Sciatic nerve (tissue), 2 donors: ENCODE results near the gene SERGEF. TPM values are rescaled to one million over a fixed set of nuclear protein-coding genes. Genes with fewer than 3 reads are reported as not detected.

Source experiments
- ATAC-seq: fragments of 200-7000 bp; cut with Tn5 transposase; one replicate; pipeline ENCODE4 v1.9.1; 2020; ENCODE audit warnings: mild to moderate bottlenecking, moderate library complexity
- DNase-seq: peaks from one replicate; pipeline ENCODE4 v3.0.0-alpha.2; 2020; ENCODE audit warnings: low spot score
- intact Hi-C: fragments of 100-400 bp; cut with DNase I; formaldehyde crosslinking; loops from one replicate; pipeline ENCODE4 v1.14.2; 2022
- total RNA-seq: library from RNA; stranded (reverse); fragmentation: NEBNext Ultra II Directional; extraction: Animal tissue kit (Norgen Biotek cat#: 25700); gene quantifications from one replicate; pipeline ENCODE4 v1.2.1, GENCODE V29; 2021
- donor health status: DM: no; HTN: no; CAD: no.
- donor health status: DM: no; HTN: no; CAD: no.

Gene SERGEF
- total RNA-seq, 1 donor from 2014 or later = 44.1 TPM

DNA sequence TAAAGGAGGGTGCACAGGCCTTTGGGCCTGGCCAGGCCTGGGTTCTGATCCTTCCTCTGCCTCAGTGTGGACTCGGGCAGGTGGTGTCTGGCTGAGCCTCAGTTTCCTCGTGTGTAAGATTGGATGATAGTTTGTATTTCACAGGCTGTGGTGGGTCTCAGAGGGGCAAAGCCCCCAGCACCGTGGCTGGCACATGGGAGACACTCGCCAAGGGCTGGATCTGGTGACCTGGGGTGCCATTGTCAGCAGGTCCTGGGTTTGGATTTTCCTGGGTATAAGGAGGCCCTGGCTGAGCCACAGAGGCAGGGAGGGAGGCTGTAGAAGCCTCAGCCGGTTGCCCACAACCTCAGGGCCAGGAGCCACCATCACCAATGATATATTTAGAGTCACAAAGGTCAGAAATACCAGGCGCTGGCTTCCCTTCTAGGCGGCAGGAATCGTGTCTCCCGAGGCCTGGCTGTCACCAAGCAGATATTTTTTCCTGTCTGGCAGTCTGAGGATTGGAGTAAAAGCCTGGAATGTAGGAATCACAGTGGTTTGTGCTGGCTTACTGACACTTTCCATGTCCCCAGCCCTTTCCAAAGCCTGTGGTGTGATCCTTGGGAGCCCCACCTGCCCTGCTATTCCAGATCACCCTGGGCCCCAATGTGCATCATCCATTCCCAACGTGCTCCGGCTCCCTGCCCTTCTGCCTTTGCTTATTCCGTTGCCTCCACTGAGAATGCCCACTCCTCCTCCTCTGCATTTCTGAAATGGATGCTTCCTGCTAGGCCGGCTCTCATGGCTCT is 262.6 kb downstream of the SERGEF start:
- no peak for DNase-seq
- intact Hi-C loops = no loop called here
- no peak for ATAC-seq

GRCh38 chr11:17748761-17749721 is 263.8 kb downstream of the SERGEF start:
- peak; percentile 33 for DNase-seq
- intact Hi-C loops = no loop called here
- no peak for ATAC-seq

GRCh38 chr11:17748044-17748443 is 264.8 kb downstream of the SERGEF start:
- no peak for DNase-seq
- intact Hi-C loops = no loop called here
- ATAC-seq = no peak

DNA sequence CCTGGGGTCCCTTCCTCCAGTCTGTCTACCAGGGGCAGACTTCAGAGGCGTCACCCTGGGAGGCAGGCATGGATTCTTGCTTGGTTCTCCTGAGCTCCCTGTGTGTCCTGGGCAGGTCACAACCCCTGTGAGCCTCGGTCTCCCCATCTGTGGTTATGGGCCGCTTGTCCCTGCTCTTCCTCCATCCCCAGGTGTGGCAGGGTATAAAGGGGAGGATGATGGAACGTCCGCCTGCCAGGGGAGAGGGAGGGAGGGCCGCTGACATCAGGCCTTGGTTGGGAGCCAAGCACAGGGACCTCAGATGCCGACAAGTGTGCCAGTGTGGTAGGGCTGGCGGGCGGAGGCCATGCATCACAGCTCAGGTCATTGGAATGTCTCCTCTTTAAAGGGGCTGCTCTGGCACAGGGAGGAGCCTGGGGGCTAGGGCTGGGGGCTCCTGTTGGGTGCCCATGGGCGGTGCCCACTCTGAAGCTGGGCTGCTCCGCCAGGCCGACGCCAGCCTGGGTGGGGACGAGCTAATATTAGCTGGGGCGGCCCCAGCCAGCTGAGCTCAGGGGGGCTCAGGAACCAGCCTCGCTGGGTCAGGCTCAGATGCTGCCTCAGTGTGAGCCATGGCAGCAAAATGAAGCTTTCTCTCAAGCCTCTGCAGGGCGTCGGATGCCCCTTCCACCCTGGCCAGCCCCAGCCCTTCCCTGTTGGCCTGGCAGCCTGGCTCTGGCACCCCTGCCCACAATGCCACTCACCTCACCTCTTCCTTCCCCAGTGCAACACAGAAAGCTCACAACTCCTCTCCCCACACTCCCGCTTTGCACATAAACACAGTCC is 265.5 kb downstream of the SERGEF start:
- no peak for DNase-seq
- ATAC-seq = no peak
- intact Hi-C loops = no loop called here

- no peak for ATAC-seq
- DNase-seq = no peak
- intact Hi-C loops = no loop called here
Observed at GRCh38 chr11:17746096-17746495, 266.8 kb downstream of the SERGEF start.

DNA sequence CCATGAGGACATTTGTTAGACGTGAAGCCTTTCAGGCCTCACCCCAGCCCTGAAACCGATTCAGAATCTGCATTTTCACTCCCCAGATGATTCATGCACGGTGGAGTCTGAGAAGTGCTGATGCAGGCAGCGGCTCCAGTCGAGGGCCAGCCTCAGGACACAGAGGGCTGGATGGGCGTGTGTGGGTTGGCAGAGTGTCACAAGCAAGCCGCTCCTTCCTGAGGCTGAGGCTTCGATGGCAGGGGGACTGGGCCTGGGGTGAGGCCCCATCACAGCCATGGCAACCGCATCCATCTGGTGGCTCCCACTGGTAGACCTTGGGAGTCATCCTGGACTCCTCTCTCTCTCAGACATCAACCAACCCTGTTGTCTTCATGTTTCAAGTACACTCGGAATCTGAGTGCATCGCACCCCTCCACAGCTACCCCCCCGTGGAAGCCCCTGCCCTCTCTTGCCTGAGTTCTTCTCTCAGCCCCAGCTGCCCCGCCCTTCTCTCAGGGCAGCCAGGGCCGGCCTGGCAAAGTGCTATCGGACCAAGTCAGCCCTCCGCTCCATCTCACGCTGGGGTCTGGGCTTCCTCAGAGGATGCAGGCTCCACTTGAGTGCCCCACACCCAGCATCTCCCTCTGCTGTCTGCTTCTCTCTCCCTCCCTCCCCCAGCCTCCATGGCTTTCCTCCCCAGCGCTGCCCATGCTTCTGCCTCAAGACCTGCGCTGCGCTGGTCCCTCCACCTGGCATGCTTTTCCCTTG is 267.6 kb downstream of the SERGEF start:
- no peak for ATAC-seq
- DNase-seq = no peak
- intact Hi-C loops = no loop called here

GRCh38 chr11:17744151-17744940 is 268.5 kb downstream of the SERGEF start:
- DNase-seq (no peak), ATAC-seq (no peak)
- intact Hi-C loops = no loop called here

- ATAC-seq (no peak), DNase-seq (no peak)
- intact Hi-C loops = no loop called here
Observed at GRCh38 chr11:17743808-17744119, 269.1 kb downstream of the SERGEF start.

GRCh38 chr11:17743026-17743807 is 269.6 kb downstream of the SERGEF start:
- DNase-seq (no peak), ATAC-seq (no peak)
- intact Hi-C loops = no loop called here

GRCh38 chr11:17742019-17742418 is 270.8 kb downstream of the SERGEF start:
- intact Hi-C loops = no loop called here
- ATAC-seq (no peak), DNase-seq (no peak)

DNA sequence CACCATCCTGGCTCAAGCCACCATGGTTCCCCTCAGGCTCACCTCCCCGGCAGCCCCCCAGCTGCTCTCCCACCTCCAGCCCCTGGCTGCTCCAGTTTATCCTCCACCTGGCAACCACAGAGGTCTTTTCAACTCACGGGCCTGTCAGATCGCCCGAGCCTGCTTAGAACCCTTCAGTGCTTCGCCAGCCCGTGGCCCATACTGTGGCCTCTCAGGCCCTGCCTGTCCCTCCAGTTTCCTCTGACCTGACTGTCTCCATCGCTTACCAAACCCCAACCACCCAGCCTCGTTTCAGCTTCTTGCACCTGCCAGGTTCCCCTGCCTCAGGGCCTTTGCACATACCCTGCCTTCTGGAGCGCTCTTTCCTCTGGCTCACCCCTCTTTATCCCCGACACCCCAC is 271.4 kb downstream of the SERGEF start:
- intact Hi-C loops = no loop called here
- ATAC-seq = no peak
- DNase-seq = peak; percentile 34

GRCh38 chr11:17740649-17741235 is 272.1 kb downstream of the SERGEF start:
- DNase-seq (peak; percentile 35), ATAC-seq (no peak)
- intact Hi-C loops = no loop called here

- peak; percentile 28 for DNase-seq
- intact Hi-C loops = no loop called here
- no peak for ATAC-seq
Observed at GRCh38 chr11:17739945-17740338, 272.9 kb downstream of the SERGEF start.

GRCh38 chr11:17738151-17738973 is 274.5 kb downstream of the SERGEF start:
- intact Hi-C loops = no loop called here
- DNase-seq (peak; percentile 22), ATAC-seq (no peak)
